Stimulated activated CD4-positive, alpha-beta T cell treated with anti-CD3 and anti-CD28 coated beads, Interleukin-1b, Interleukin-23, amount 100 ng/mL, for 1 hour (primary cell): ENCODE results near the gene SH3RF1.
"Not testable (repeated sequence)": the region's sequence is repeated elsewhere in the genome, so short reads cannot be mapped to it uniquely, and the experiment has no call there.

ENCODE experiments used
- DNase-seq, 2 donors: peaks; one replicate each; pipeline ENCODE4 v3.0.0-alpha.2; 2020; ENCODE audit warnings: low read depth in 2 of 2

The SH3RF1 gene

DNA sequence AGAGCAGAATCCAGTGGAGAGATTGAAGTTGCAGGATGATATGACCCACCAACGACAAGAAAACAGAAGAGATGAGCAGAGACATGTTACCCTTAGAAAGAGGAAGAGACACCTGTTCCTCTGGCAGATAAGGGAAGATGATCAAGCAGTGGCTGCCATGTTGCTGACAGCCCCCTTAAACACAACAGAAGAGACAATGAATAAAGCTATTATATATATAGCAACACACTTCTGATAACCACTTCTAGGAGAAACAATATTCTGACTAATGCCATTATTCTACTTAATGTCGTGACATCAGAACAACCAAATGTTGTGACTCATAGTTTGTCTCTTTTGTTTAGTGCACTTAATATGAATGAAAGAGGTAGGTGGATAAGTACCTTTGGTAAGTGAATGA, 44.9 kb downstream of the SH3RF1 start:
- DNase-seq: no peak

- no peak for DNase-seq
Measured at GRCh38 chr4:169225058-169225751, 45.6 kb downstream of the SH3RF1 start.

GRCh38 chr4:169222761-169223160, 48.0 kb downstream of the SH3RF1 start:
- DNase-seq: no peak

DNA sequence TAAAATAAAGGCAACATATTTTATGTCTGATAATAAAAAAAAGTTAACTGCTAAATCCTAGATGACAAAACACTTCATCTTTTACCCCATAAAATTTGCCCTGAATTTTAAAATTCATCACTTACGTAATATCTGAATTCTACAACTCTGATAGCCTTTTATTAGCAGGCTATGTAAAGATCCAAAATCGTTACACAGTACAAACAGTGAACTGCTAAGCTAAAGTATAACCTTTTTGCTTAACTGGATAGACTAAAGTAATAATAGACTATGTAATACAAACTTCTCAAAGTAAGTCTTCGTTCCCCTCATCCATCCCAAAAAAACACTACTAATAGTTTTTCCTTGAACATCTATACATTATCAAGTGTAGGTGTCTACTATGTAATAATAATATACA, 49.1 kb downstream of the SH3RF1 start:
- no peak for DNase-seq

GRCh38 chr4:169220854-169221411, 49.8 kb downstream of the SH3RF1 start:
- no peak for DNase-seq

- DNase-seq: no peak
Measured at GRCh38 chr4:169220447-169220846, 50.3 kb downstream of the SH3RF1 start.

DNA sequence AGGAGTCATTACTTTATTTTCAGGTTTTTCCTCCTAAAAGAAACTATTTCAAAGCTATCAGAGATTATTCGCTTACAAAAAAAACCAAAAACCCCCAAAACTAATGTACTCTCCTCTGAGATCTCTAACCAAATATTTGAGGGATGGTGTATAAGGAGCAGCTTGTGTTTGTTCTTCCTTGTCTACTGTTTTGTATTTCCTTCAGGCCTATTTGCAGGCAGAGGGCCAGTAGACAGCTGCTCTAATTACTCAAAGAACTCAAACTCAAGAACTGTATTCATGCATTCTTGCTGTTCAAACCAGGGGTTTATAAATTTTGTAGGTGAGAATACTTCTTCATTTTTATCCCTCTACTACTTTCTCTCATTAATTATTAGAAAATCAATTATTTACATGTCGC, 51.3 kb downstream of the SH3RF1 start:
- no peak for DNase-seq

DNA sequence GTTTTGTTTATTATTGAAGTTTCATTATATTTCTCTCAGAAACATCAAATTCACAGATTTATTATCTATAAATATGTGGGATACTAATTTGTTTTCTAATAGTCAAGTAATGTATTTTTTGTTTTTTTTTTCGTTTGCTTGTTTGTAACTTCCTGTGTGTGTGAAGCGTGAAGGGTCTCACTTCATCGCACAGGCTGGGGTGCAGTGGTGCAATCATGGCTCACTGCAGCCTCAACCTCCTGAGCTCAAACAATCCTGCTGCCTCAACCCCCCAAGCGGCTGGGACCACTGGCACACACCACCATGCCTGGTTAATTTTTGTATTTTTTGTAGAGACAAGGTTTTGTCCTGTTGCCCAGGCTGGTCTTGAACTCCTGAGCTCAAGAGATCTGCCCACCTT, 55.1 kb downstream of the SH3RF1 start:
- DNase-seq: no peak

DNA sequence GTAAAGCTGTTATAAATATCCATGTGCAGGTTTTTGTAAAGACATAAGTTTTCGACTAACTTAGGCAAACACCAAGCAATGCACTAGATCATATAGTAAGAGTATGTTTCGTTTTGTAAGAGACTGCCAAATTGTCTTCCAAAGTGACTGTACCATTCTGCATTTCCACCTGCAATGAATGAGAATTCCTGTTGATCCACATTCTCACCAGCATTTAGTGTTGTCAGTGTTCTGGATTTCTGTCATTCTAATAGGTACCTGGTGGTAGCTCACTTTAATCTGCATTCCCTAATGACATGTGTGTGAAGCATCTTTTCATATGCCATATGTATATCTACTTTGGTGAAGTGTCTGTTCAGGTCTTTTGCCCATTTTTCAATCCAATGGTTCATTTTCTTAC, 57.8 kb downstream of the SH3RF1 start:
- DNase-seq: no peak

- DNase-seq: no peak
Measured at GRCh38 chr4:169210504-169211118, 60.1 kb downstream of the SH3RF1 start.

- no peak for DNase-seq
Measured at GRCh38 chr4:169209388-169209883, 61.3 kb downstream of the SH3RF1 start.

- DNase-seq: no peak
Measured at GRCh38 chr4:169208516-169208915, 62.2 kb downstream of the SH3RF1 start.

- no peak for DNase-seq
Measured at GRCh38 chr4:169208090-169208455, 62.7 kb downstream of the SH3RF1 start.

DNA sequence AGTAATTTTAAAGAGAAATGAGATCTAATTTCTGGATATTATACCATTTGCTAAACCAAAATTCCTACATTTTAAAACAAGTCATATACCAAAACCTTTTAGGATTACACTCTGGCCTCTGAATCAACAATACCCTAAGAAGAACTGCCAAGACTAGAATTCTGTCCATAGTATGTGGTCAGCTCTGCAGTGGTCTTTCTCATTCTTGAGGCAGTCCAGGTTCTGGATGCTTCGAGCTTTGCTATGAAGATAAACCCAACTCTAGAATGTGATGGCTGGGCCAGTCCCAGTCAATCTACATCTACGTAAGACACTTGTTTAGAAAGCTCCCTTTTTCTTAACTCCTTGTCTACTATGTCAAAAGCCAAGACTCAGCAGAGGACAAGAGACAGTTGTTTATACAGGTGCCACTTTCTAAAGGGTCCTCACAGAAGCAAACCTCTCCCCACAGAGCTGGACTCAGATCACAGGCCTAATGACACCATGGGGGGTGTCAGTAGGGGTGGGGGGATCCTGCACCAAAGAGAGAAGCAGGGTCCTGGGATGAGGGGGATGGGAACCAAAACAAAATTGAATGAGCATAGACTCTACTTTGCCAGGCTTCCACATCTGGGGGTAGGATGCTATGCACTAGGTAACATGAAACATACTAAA, 63.2 kb downstream of the SH3RF1 start:
- DNase-seq: no peak

GRCh38 chr4:169205744-169206080, 65.0 kb downstream of the SH3RF1 start:
- no peak for DNase-seq

DNA sequence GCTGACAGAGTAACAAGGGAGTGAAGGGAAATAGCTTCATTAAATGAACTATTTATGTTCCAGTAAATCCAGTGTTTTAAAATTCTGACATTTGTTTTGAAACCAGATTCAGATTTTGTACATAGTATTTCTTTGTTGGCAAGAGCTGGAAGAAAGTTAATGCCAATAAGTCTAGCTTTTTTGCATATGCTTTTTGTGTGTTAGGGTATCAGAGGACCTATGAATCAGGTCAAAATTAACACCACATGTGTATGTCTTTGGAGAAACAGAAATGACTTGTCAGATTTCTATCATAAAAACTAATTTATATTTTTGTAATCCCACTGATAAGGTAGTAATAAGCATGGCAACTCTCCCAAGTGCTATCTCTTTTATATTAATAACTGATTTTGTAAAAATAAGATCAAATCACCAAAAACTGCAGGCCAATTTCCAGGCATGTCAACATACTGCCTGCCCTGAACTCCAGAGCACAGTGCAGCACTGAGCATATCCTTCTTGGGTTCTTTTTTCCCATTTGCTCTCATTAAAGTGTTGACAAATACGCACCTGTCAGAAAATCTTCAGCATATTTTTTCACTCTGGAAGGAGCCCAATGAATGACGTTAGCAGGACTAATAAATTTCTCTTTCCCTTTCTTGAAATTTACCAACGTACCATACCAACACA, 65.5 kb downstream of the SH3RF1 start:
- no peak for DNase-seq

DNA sequence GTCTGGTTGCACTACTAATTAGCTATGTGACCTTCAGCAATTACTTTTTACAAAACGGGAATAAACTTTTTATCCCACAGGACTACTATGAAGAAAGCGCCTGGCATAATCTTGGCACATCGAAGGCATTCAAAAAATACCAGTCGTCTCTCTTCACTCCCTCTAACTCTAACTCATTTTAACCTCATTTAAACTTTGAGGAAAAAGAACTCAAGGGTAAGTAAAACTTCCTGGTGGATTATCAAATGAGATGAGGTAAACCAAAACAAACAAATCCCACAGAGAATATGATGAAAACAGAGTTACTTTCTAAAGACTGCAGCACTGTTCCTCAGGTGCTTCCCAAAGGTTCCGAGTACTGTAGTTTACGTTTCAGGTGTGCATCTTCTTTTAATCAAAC, 66.9 kb downstream of the SH3RF1 start:
- no peak for DNase-seq

DNA sequence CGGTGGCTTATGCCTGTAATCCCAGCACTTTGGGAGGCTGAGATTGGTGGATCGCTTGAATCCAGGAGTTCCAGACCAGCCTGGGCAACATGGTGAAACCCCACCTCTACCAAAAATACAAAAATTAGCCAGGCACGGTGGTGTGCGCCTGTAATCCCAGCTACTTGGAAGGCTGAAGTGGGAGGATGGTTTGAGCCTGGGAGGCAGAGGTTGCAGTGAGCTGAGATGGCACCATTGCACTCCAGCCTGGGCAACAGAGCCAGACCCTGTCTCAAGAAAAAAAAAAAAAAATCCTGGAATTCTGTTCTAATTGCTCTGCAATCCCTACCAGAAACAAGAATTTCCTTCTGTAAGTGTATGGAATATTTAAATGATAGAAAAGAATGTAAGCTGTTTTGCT, 67.5 kb downstream of the SH3RF1 start:
- DNase-seq: not testable (repeated sequence)

DNA sequence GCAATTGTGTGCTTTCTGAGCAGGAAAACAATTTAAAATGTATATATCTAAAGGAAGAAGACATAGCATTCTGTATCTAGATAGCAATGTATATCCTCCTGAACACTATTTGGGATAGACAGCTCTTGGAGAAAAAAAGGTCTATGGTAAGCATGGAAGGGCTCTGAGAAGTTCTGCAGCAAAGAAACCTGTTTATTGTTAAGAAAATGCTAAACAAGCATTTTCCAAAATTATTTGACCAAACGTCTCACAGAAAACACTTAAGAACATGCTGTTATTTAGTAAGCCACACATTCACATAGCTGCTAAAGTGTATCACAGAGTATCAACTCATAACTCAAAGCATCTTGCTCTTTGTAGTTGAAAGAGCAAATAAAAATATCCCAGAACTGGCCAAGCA, 67.9 kb downstream of the SH3RF1 start:
- DNase-seq: no peak

GRCh38 chr4:169202145-169202699, 68.5 kb downstream of the SH3RF1 start:
- DNase-seq: no peak

GRCh38 chr4:169201222-169202144, 69.3 kb downstream of the SH3RF1 start:
- no peak for DNase-seq
